ENCODE measurements around the gene VPS37D.
"Not testable (repeated sequence)": the region's sequence is repeated elsewhere in the genome, so short reads cannot be mapped to it uniquely, and the experiment has no call there.

The VPS37D gene

DNA sequence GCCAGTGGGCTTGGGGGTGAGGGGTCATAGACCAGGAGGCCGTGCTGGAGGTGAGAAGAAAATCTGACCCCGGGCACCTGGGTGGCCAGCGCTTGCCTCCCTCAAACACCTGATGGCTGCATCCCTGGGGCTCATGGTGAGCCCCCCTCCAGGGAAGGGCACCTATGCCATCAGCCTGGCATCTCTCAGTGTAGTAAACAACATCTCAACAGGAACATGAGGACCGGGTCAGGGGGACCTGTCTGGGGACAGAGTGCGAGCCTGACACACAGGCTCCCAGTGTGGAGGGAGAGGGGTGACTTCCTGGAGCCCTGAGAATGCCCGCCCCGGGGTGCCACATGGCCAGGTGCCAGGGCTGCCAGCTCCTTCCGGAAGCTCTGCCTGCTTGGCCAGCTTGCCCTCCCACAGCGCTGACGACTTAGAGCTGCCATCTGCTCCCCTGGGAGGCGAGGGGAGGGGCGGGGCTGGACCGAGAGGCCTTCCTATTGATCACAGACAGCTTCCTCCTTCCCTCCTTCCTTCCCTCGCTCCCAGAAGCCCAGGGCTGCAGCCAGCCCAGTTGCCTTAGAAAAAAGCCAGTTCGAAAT, 39.5 kb downstream of the VPS37D start:
- DNase-seq, result peak; percentile 92

DNA sequence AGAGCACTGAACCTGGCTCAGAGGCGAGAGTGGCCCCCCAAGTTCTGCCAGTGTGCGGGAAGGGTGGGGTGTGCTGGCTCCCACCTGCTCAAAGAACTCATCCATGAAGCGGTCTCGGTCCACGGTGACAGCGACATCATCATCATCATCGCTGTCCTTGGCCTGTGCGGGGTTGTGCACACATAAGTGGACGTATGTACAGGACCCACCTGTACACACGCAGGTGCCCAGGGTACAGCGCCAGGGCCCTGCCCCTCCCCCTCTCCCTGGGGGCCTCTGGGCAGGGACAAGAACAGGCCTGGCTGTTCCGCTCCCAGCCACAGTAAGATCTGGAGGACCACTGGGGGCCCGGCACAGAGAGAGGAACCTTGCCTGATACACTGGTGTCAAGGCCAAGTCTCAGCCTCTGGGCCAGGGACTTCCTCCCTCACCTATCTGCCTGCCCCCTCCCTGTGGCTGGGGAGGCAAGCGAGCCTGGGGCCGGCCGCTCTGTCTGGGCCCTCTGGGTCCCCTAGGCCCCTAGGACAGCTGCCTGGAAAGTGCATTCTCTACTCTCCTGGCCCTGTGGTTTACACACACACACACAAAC, 41.4 kb downstream of the VPS37D start:
- DNase-seq, result no peak

GRCh38 chr7:73712773-73713172, 45.1 kb downstream of the VPS37D start:
- no peak for DNase-seq

DNA sequence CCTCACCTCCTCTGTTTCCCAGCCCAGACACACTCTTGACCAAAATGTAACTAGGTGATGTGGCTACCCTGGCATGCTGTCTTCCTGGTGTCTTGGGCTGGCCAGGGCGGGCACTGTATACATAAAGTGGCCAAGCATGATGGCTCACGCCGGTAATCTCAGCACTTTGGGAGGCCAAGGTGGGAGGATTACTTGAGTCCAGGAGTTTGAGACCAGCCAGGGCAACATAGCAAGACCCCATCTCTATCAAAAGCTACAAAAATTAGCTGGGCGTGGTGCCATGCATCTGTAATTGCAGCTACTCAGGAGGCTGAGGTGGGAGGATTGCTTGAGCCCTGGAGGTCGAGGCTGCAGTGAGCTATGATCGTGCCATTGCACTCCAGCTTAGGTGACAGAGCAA, 45.7 kb downstream of the VPS37D start:
- not testable (repeated sequence) for DNase-seq

DNA sequence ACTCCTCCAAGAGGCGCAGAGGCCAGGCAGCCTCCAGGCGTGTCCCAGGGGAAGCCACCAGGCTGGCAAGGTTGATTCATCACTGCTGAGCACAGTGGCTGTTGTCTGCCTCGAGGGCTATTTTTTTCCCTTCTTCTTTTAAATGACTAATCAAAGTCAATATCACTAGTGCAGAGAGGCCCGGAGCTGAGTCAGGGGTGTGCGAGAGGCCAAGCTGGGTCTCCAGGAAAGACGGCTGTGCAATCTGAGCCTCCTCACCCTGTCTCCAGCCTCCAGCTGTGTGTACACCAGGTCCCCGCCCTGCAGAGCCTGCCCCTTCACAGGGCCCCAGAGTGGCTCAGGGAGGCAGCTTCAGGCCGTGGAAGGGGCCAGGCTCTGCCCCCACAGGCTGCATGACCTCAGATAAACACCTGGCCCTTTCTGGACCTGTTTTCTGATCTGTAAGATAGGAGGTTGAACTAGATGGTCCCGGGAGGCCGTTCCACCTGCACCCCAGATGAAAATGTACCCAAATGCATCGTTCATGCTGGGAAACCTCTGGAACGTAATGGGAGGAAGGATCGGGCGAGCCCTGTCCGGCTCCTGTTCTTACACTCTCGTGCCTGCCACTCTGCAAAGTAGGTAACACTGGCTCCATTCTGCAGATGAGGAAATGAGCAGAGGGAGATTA, 48.2 kb downstream of the VPS37D start:
- DNase-seq, result peak; percentile 92

- no peak for DNase-seq
These were observed 48.8 kb downstream of the VPS37D start for GRCh38 chr7:73716318-73716890.

DNA sequence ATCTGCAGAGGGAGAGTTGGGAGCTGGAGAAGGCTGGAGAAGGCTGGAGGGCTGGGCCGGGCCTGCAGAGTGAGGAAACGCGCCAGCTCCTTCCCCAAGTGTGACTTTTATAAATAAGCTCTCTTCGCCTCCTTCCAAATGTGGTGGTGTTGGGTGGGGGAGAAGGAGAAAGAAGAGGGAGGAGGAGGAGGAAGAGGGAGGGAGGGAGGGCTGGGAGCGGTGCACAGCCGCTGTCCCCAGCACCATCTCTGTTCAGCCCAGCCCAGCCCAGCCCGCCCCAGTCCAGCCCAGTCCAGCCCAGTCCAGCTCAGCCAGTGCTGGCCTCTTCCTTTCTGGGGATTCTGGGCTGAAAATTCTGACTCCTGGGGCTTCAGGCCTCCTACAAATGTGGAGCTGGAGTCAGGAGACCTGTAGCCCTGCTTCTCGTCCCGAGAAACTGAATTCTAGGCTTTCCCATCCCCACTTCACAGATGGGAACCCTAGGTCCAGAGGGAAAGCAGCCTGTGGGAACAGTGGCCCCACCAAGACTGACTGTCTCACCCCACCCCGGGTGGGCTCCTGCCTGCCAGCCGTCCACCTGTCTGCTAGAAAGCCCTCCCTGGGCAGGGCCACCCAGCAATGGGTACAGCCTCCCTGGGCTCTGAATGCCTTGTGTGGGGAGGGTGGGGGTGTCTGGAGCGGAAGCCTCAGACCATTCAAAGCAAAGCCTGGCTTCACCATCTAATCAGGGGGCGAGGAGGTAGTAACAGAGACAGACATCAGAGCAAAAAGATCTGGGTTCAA, 49.6 kb downstream of the VPS37D start:
- no peak for DNase-seq

GRCh38 chr7:73717991-73718405, 50.4 kb downstream of the VPS37D start:
- no peak for DNase-seq

DNA sequence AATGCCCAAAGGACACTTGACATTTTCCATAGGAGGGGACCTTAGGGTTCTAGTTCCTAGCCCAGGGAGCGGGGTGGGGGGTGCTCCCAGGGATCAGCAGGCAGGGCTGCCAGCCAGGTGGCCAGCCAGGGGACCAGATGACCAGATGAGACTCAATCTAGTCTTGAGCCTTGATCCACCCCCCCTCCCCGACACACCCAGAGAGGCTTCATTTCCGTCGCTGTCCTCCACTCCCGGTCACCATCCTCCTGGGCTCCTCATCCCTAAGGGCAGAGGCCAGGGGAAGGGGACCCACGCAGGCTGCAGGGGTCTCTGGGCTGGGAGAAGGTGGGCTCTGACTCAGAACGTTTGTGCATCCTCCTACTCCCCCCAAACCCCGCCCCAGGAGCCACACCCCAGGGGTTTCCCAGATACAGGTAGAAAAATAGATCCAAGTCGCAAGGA, 50.8 kb downstream of the VPS37D start:
- DNase-seq, result no peak

- no peak for DNase-seq
These were observed 51.5 kb downstream of the VPS37D start, which contains the start of gene STX1A for GRCh38 chr7:73718905-73719805. Gene STX1A, minus strand, starts transcription at chr7:73719669. Its CDS starts 38 bp downstream, at chr7:73719631.

DNA sequence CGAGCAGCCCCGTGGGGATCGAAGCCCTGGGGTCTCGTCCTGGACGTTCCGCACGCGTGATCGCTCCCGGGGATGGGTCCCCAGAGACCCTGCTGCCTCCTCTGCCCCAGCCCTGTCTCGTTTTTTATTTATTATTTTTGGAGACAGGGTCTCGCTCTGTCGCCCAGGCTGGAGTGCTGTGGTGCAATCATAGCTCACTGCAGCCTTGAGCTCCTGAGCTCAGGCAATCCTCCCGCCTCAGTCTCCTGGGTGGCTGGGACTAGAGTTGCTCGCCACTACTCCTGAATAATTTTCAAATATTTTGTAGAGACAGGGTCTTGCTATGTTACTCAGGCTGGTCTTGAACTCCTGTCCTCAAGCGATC, 52.2 kb downstream of the VPS37D start:
- DNase-seq, result no peak

GRCh38 chr7:73720443-73720842, 52.8 kb downstream of the VPS37D start:
- DNase-seq, result not testable (repeated sequence)

GRCh38 chr7:73721377-73721817, 53.8 kb downstream of the VPS37D start:
- peak; percentile 15 for DNase-seq

Data from DMS153 (cell line).